ENCODE results near the gene PATE2.

DNA sequence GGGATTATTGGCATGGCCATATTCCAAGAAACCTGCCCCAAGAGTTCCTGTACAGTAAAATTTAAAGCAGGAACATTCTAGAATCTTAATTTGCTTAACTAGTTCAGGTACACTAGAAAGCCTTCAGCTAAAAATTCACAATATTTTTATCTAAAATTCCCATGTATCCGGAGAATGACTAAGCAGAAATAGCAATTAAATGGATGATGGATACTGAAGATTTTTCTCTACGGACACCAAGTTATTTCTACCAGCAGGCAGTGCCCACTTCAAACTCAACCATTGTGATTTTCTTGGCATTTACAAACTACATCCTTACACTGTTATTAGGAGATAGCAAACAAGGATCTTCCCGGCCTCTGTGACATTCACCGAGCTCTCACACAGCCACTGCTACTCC, 12.2 kb upstream of the PATE2 start:
- TF ChIP-seq, protein P1, sequence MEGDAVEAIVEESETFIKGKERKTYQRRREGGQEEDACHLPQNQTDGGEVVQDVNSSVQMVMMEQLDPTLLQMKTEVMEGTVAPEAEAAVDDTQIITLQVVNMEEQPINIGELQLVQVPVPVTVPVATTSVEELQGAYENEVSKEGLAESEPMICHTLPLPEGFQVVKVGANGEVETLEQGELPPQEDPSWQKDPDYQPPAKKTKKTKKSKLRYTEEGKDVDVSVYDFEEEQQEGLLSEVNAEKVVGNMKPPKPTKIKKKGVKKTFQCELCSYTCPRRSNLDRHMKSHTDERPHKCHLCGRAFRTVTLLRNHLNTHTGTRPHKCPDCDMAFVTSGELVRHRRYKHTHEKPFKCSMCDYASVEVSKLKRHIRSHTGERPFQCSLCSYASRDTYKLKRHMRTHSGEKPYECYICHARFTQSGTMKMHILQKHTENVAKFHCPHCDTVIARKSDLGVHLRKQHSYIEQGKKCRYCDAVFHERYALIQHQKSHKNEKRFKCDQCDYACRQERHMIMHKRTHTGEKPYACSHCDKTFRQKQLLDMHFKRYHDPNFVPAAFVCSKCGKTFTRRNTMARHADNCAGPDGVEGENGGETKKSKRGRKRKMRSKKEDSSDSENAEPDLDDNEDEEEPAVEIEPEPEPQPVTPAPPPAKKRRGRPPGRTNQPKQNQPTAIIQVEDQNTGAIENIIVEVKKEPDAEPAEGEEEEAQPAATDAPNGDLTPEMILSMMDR (IDR thresholded peaks at IDR 0.05; ENCODE audit: low read depth, low read length, poor library complexity, severe bottlenecking): no peak
- TF ChIP-seq EZH2phosphoT487 (IDR thresholded peaks at IDR 0.05; ENCODE audit: borderline replicate concordance, low read length): no peak

Measured in DOHH2 (cell line).